Measurements from ENCODE around the gene NCAPH2. TPM values are rescaled to one million over a fixed set of nuclear protein-coding genes. Genes with fewer than 3 reads are reported as not detected.

NCAPH2 gene
- total RNA-seq, 4 donors from 2014 or later, result 51.7 to 155 (median 55.4) TPM

- intact Hi-C loops (cut with DNase I; ENCODE audit: low total_unique reads), result no loop called here
- peak; percentile 93 to 95 for DNase-seq
- H3K4me3 ChIP-seq, result peak within 1 kb of the TSS; percentile 39 to 40
- no peak within 1 kb of the TSS for H3K27ac ChIP-seq
- no peaks in the 10 kb centered on the region for H3K36me3 ChIP-seq
- TF ChIP-seq CTCF (IDR thresholded peaks at IDR 0.05) (peak; percentile 90 to 96 (median 95)), POLR2A (IDR thresholded peaks at IDR 0.05) (peak in 1 of 2 donors; percentile 62)
- no peaks in the 10 kb centered on the region for H3K27me3 ChIP-seq
- H3K4me1 ChIP-seq, result no peaks in the 10 kb centered on the region
- H3K9me3 ChIP-seq, result no peaks in the 10 kb centered on the region
These were observed 54.7 kb downstream of the NCAPH2 start, which contains the start of gene SYCE3 for GRCh38 chr22:50562523-50563412. Gene SYCE3, minus strand, starts transcription at chr22:50562919. Its CDS starts 6,514 bp downstream, at chr22:50556405.

- no peaks in the 10 kb centered on the region for H3K36me3 ChIP-seq
- H3K27me3 ChIP-seq, result no peaks in the 10 kb centered on the region
- no peak for DNase-seq
- H3K9me3 ChIP-seq, result no peaks in the 10 kb centered on the region
- H3K4me3 ChIP-seq, result peak overlapping the region; percentile 39 to 40
- H3K27ac ChIP-seq, result no peak overlapping the region
- TF ChIP-seq CTCF (IDR thresholded peaks at IDR 0.05) (no peak), POLR2A (IDR thresholded peaks at IDR 0.05) (no peak)
- no peaks in the 10 kb centered on the region for H3K4me1 ChIP-seq
- intact Hi-C loops (cut with DNase I; ENCODE audit: low total_unique reads), result no loop called here
These were observed 55.6 kb downstream of the NCAPH2 start for GRCh38 chr22:50563413-50564160.

- Histone ChIP-seq H3K9me3 (no peaks in the 10 kb centered on the region), H3K4me3 (no peak overlapping the region), H3K36me3 (no peaks in the 10 kb centered on the region), H3K27me3 (no peaks in the 10 kb centered on the region), H3K27ac (no peak overlapping the region), H3K4me1 (no peaks in the 10 kb centered on the region)
- DNase-seq, result no peak
- TF ChIP-seq CTCF (IDR thresholded peaks at IDR 0.05), result no peak
- no peak for TF ChIP-seq POLR2A (IDR thresholded peaks at IDR 0.05)
- intact Hi-C loops (cut with DNase I; ENCODE audit: low total_unique reads), result no loop called here
These were observed 56.3 kb downstream of the NCAPH2 start for GRCh38 chr22:50564289-50564688.

GRCh38 chr22:50567721-50568252 lies 59.8 kb downstream of the NCAPH2 start:
- no peak for DNase-seq
- H3K9me3 ChIP-seq, result no peaks in the 10 kb centered on the region
- TF ChIP-seq CTCF (IDR thresholded peaks at IDR 0.05), result no peak
- no peak for TF ChIP-seq POLR2A (IDR thresholded peaks at IDR 0.05)
- H3K27ac ChIP-seq, result no peak overlapping the region
- no peaks in the 10 kb centered on the region for H3K4me1 ChIP-seq
- H3K36me3 ChIP-seq, result no peaks in the 10 kb centered on the region
- no peak overlapping the region for H3K4me3 ChIP-seq
- intact Hi-C loops (cut with DNase I; ENCODE audit: low total_unique reads), result no loop called here
- no peaks in the 10 kb centered on the region for H3K27me3 ChIP-seq

All from uterus (tissue), 4 donors.